Measurements from ENCODE around the gene SPOCD1.
"Not testable (repeated sequence)": the region's sequence is repeated elsewhere in the genome, so short reads cannot be mapped to it uniquely, and the experiment has no call there.

SPOCD1 gene

DNA sequence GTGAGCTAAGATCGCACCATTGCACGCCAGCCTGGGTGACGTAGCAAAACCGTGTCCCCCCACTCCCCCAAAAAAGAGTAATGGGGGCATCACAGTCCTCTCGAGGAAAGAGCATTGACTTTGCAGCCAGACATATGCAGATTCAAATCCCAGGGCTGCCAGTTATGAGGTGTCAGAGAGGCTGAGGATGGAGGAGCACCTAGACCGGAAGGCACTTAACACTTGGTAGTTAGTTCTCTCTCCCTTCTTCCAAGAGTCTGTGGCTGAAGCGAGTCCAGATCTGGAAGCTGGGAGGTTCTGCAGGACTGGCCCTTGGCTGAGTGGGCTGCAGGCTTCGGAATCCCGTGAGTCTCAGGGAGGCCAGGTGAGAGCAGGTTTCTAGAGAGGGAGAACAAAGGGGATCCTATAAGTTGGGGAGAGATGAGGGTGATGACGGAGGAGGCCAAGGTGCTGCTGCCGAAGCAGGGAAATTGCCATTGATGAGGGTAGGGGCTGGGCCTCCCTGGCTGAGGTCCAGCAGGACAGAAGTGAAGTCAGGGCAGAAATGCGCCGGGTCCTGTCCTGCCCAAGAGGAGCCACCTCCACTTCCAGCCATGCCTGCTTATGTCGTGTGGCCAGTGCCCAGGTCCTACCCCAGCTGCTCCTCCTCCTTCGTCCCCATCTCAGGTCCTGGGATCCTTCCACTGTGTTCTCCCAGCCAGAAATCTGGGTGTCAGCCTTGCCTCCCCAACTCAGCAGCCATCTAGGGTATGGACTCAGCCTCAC lies 13.3 kb upstream of the SPOCD1 start:
- no peak for DNase-seq

DNA sequence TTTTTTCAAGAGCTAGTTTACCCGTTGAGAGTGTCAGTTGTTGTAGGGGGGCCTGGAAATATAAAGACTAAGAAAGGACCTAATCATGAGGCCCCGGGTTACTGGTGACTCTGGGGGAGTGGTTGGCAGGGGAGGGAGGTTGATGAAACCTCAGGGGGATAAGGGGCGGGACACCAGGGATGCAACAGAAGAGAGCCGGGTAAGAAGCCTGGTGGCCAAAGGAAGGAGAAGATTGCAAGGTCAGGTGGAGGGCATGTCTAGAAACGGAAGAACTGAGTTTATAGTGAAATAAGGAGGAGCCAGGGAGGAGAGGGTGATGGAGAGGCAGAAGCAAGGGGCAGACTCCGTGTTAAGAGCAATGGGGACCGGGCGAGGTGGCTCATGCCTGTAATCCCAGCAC lies 12.5 kb upstream of the SPOCD1 start:
- no peak for DNase-seq

DNA sequence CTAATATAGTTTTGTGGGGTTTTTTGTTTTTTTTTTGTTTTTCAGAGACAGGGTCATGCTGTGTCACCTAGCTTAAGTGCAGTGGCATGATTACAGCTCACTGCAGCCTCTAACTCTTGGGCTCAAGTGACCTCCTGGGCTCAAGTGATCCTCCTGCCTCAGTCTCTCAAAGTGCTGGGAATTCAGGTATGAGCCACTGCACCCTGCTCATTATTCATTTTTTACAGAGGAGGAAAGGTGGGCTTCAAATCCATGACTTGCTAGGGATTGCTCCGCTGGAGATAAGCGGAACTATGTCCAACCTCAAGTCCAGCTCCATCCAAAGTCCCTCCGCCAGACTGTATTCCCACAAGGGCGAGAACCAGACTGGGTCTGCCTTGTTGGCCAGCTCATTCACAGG lies 8.0 kb upstream of the SPOCD1 start:
- no peak for DNase-seq

DNA sequence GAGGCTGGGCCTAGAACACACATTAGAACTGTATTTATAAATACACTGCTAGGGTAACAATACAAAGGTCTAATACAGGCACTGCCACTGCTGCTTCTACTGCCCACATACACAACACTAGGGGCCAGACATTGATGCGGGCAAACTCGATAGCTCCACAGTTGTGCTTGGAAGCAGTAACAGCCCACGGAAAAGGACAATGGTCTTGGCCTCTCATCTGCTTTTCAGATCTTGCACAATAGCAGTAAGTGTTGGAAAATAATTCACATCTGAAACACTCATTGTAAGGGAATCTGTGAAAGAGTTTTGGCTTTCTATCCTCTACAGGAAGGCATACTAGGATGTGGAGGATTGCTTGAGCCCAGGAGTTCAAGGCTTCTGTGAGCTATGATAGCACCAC lies 6.9 kb upstream of the SPOCD1 start:
- peak; percentile 24 for DNase-seq

DNA sequence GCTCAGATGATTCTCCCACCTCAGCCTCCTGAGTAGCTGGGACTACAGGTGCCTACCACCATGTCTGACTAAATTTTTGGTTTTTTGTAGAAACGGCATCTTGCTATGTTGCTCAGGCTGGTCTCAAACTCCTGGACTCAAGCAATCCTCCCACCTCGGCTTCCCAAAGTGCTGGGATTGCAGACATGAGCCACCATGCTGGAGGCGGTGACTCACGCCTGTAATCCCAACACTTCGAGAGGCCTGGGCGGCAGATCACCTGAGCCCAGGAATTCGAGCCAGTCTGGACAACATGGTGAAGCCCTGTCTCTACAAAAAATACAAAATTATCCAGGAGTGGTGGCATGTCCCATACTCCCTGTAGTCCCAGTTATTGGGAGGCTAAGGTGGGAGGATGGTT lies 4.4 kb upstream of the SPOCD1 start:
- DNase-seq: not testable (repeated sequence)

DNA sequence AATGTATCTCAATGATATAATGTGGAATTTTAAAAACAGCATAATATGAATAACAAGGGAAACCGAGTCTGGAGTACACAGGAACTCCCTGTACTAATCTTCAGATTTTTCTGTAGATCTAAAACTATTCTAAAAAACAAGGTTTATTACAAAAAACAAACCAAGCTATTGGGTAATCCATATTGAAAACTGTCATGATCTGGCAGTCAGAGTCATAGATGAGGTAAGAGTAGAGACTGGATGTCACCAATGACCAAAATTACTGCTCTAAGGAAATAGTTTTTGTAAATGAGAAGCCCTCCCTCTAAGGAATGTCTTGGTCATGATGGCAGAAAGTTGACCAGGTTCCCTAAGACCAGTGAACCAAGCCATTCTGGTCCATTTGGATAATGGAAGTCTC lies 2.4 kb upstream of the SPOCD1 start:
- DNase-seq: no peak

DNA sequence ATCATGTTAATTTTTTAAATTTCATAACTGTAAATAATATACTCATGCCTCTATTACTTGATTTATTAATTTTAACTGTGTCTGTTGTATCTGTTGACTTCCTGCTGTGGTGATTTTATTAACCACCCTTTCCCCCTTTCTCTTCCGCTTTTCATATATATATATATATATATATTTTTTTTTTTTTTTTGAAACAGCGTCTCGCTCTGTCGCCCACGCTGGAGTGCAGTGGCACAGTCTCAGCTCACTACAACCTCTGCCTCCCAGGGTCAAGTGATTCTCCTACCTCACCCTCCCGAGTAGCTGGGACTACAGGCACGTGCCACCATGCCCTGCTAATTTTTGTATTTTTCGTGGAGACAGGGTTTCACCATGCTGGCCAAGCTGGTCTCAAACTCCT lies 1.1 kb upstream of the SPOCD1 start:
- not testable (repeated sequence) for DNase-seq

DNA sequence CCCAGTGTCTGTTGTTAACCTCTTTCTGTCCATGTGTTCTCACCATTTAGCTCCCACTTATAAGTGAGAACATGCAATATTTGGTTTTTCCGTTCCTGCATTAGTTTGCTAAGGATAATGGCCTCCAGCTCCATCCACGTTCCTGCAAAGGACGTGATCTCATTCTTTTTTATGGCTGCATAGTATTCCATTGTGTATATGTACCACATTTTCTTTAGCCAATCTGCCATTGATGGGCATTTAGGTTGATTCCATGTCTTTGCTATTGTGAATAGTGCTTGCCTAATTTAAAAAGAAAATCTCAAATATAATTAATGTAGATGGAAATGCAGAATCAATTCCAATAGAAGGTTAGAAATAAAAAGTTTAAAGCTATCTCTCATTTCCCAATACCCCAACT lies 679 bp upstream of the SPOCD1 start:
- DNase-seq: not testable (repeated sequence)

DNA sequence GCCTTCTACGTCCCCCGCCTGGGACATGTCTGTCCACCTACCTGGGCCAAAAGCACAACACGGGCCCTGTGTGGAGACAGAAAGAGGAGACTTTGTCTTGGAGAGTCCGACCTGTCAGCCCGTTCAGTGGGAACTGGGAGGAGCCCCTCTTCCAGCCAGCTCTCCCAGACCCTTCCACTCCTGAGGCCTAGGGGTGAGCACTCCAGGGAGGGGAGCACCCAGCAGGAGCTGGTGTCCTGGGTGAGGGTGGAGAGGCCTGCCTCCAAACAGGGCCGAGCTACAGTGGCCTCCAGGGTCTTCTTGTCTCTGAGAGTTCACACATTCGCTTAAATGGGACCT lies 546 bp downstream of the SPOCD1 start:
- DNase-seq: no peak

DNA sequence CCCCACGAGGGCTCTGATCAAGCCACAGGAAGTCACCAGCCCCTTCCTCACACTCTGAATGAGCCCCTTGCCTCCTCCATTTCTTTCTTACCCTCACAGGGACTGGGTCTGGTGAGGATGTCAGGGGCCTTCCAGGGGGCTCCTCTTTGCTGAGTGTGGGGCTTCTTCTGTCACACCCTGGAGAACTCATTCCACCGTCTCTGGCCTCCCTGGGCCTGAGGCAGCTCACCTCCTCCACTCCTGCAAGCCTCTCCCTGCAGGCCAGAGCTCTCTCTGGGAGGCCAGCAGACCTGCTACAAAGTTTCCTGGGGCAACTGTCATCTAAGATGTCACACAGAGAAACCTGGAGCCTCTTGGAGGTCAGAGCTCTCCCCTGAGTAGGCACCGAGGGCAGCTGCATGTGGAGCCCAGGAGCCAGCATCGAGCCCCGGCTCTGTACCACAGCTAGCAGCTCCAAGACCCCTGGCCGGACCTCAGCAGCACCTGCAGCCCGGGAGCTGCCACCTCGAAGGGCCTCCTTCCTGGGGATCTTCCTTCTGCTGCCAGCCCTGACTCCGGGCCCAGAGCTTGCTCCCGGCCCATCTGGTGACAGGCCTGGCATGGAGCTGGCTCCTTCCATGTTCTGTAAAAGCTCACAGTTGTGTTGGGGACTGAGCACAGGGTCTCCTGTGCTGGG lies 1.1 kb downstream of the SPOCD1 start:
- no peak for DNase-seq

DNA sequence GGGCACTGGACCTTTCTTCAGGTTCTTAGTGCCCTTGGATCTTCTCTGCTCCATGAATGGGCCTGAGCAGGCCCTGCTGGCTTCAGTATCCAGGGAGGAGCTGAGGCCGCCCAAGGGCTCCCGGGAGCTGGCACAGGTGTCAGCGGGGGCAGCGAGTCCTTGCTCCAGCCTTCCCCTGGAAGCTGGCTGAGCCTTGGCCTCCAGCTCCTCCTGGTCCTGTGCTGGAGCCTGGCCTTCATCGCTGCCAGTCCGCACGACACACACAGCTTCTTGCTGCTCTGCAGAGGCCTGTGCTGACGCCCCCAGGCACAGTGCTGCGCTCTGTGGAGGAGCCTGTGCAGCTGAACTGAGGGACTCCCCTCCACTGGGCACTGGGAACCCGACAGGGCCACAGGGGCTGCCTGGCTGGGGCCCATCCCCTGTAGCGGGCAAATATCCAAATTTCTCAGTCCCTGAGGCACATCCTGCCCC lies 1.7 kb downstream of the SPOCD1 start:
- DNase-seq: no peak

DNA sequence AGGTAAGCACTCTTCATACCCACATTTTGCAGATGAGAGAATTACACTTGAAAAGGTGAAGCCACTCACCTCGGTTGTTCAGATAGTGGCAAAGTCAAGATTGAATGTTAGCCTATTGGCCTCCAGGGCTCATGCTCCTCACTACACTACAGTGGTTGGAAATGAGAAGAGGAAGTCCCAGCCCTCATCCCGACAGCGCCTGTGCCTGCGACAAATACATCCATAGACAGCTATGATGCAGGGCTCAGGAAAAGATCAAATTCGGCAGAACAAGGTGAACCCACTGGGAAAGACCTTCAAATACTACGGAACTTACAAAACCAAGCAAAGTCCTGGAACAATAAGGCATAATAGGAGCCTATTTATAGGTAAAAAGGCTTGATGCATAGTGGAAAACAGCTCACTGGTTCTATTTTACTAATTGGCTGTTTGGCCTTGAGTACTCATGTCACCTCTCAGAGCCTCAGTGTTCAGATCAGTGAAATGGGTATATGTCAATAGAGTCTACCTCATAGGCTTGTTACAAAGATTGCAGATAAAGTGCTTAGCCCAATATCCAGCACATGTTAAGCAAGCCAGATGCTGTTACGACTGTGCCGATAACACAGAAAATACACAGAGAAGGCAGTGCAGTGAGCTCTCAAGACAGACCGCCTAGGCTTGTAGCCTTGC lies 3.5 kb downstream of the SPOCD1 start:
- DNase-seq: no peak

DNA sequence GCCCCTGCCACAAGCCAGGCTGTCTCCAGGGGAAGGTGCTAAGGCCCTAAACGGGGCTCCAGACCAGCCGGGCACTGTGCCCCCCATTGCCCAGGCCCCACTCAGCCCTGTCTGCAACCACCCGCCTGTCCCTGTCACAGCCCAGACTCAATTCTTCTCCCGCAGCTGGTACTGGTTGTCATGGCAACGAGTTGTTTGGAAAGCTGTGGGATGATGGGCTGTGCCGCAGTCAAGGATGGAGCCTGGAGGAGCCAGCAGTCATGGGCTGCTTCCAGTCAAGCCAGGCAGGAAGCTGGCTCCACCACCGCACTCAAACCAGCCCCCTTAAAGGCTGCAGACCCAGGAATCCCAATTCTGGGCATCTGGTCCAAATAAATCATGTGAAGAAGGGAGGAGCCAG lies 4.2 kb downstream of the SPOCD1 start:
- no peak for DNase-seq

DNA sequence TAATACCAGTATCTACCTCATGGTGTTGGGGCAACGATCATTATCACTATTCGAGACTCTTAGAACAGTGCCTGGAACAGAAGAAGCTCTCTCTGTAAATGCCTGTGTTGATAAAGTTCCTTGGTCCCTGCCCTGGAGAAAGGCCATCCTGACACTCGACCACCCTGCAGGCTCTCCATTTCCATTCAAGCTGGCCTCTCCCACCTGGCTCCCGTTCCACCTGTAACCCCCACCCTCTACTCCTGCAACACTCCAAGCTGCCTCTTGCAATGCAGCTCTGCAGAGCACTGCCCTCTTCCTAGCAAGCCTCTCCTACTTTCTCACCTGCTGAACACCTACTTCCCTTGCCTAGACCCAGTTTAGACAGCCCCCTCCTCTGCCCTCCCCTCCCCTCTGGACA lies 6.1 kb downstream of the SPOCD1 start:
- no peak for DNase-seq

DNA sequence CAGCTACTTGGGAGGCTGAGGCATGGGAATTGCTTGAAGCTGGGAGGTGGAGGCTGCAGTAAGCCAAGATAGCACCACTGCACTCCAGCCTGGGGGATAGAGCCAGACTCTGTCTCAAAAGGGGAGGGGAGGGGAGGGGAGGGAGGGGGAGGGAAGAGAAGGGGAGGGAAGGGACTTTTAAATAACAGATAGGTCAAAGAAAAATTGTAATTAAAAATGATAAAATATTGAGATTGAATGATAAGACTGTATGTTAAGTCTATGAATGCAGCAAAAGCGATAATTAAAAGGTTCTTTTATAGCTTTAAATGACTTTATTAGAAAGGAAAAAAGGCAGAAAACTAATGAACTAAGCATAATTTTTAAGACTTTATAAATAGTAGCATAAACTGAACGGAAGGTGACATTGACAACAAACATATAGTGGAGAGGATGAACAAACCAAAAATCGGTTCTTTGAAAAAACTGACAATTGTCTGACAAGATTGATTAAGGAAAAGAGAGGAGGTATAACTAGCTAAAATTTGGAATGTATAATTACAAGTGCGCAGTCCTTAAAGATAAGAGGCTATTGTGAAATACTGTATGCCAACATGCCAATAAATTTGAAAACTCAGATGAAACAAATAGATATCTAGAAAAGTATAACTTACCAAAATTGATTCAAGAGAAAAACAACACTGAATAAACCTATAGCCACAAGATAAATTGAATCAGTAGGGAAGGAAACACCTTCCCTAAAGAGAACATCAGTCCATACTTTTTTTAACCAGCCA lies 8.4 kb downstream of the SPOCD1 start:
- DNase-seq: no peak

DNA sequence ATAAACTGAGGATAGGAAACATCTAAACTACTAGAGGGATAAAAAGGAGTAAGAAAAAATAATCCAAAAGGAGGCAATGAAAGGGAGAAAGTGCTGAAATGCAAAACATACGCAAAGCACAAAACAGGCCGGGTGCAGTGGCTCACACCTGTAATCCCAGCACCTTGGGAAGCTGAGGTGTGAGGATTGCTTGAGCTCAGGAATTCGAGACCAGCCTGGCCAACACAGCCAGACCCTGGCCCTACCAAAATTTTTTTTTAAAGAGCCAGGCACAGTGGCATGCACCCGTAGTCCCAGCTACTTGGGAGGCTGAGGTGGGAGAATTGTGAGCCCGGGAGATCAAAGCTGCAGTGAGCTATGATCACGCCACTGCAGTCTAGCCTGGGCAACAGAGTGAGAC lies 10.5 kb downstream of the SPOCD1 start:
- no peak for DNase-seq

DNA sequence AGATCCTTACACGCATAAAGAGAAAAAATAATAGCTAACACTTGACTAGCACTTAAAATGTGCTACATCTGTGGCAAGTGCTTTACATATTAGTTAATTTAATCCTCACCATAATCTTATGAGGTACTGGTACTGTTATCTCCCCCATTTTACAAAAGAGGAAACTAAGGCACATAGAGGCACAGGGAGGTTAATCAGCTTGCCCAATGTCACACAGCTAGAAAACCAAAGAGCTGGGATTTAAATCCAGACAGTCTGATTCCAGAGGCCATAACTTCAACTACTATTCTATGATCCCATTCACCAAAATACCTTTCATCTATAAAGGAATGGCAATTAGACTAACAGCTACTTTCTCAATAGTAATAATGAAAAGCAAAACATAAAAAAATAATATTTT lies 11.7 kb downstream of the SPOCD1 start:
- no peak for DNase-seq

DNA sequence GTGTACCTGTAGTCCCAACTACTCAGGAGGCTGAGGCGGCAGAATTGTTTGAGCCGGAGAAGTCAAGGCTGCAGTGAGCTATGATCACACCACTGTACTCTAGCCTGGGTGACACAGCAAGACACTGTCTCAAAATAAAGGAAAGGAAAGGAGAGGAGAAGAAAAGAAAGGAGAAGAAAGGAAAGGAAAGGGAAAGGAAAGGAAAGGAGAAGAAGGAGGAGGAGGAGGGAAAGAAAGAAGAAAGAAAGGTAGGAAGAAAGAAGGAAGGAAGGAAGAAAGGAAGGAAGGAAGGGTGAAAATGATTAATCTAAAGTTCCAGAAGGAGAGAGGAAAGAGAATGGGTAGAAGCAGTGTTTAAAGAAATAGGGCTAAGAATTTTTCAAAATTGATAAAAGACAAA lies 12.2 kb downstream of the SPOCD1 start:
- DNase-seq: no peak

DNA sequence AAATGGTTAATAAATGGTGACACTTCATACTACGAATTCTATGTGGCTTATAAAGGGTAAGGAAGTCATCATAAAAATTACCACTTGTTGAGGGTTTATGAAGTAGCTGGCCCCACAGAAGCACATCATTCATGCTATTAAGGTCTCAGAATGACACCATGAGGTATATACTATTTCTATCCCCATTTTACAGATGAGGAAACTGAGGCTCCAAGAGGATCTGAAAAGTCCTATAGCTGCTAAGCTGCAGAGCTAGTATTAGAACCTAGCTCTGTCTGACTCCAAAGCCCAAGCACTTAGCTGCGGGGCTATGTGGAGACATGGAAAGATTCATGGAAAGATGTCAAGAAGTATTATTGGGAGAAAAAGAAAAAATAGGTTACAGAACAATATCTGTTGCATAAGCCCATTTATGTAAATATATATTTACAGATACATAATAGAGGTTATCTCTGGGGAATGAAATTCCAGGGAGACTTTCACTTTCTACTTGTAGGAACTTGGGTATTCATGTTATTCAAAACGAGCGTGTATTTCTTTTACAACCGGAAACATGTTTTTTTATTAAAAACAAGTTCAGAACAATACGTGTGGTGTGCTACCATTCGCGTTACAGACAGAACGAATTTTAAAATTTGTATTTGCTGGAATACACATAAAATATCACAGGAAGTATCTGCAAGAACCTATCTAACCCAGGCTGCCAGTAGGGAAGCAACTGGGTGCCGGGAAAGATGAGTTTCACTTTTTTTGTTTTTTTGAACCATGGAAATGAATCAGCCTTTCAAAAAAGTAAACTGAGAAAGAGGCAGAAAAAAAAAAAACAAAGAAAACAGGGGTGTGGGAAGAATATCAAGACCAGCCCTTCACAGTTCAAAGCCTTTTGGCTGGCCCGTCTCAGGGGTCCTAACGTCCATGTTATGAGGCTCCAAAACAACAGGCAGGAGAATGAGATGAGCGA lies 13.4 kb downstream of the SPOCD1 start:
- no peak for DNase-seq

DNA sequence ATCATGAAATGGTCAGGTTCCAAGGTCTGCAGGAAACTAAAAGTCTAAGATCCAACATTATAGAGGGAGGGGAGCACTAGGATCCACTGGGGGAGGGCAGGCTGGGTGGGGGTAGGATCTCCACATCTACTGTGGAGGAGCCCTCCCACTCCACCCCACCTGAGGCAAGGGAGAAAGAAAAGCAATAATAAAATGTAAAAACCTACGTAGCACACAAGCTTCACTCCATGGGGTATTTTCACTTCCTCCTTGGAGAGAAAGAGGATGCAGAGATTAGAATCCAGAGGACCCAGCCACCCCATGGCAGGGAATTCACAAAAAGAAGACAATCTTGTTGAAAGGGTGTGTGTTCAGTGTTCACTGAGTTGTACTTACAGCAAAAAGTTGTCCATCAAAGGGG lies 14.4 kb downstream of the SPOCD1 start:
- no peak for DNase-seq

DNA sequence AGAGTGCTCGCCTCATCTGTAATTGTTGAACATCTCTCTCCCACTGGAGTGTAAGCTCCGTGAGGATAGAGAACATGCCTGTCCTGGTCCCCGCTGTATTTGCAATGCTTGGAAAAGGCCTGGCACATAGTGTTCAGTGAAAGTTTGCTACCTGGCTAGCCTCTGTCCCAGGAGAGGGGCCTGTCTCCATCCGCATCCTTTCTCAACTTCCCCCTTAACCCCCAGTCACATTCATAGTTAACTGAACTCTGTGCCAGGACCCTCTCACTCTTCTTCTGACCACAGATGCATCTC lies 15.2 kb downstream of the SPOCD1 start:
- DNase-seq: no peak

DNA sequence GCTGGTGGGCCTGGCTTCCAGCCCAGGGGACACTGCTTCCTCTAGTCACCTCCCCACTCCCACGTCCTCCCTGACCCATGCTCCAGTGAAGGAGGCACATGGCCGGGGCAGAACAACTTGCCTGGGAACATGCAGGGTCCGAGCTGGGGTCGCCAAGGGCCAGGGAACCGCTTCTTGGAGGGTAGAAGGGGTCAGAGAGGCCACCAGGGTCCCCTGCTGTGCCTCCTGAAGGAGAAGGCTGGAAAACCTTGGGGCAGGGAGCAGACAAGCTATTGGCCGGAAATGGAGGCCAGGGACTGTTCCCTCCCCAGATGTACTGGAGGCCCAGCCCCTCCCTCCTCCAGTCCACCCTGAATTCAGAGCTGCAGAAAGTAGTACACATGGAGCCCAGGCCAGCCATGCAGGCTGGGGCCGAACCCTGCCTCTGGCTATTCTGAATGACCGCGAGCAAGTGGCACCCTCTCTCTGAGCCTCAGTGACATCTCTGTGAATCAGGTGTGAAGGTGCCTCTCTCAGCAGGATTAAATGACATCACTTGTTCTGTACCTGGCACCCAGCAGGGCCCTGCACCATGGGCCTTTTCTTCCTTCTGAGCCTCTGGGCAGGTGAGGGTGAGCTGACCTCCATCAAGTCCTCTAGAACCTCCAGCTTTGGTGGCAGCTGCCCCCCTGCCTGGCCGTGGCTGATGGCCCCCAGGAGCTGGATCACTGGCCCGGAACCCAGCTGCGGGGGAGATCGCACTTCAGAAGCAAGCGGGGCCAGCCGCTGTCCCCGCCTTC lies 15.7 kb downstream of the SPOCD1 start:
- no peak for DNase-seq

All from NCI-H226 (cell line).